Stomach (tissue), 4 donors: ENCODE data around the gene FAM24B.

ENCODE experiments used
- CTCF ChIP-seq, 7 experiments: fragments of 450-650 bp in 4 of 7; fragments of 200-600 bp in 3 of 7; sonication (generic) in 3 of 7; IDR thresholded peaks; one replicate each; pipeline ENCODE4 v1.5.1; 2016 to 2019; ENCODE audit warnings: antibody characterized with exemption in 7 of 7, control low read depth in 2 of 7, mild to moderate bottlenecking in 1 of 7
- POLR2A ChIP-seq, 4 donors: fragments of 450-650 bp; IDR thresholded peaks; one replicate each; pipeline ENCODE4 v1.6.1; 2016; ENCODE audit warnings: antibody characterized with exemption in 4 of 4, control low read depth in 2 of 4, mild to moderate bottlenecking in 1 of 4, moderate library complexity in 1 of 4

- TF ChIP-seq CTCF (IDR thresholded peaks at IDR 0.05) (no peak), POLR2A (IDR thresholded peaks at IDR 0.05) (no peak)
Observed at GRCh38 chr10:122838880-122839279, 40.5 kb downstream of the FAM24B start.
